GM20000 (cell line): ENCODE results near the gene ARF1.

Experiments
- DNase-seq: peaks from one replicate; pipeline ENCODE4 v3.0.0; 2012; ENCODE audit warnings: low spot score
- TF ChIP-seq, protein P1 (sequence below): IDR thresholded peaks from 2 replicates; pipeline ENCODE4 v1.5.1; 2012; ENCODE audit warnings: mild to moderate bottlenecking, control low read depth; ENCODE audit errors: extremely low read depth, missing control alignments

ARF1 gene

DNA sequence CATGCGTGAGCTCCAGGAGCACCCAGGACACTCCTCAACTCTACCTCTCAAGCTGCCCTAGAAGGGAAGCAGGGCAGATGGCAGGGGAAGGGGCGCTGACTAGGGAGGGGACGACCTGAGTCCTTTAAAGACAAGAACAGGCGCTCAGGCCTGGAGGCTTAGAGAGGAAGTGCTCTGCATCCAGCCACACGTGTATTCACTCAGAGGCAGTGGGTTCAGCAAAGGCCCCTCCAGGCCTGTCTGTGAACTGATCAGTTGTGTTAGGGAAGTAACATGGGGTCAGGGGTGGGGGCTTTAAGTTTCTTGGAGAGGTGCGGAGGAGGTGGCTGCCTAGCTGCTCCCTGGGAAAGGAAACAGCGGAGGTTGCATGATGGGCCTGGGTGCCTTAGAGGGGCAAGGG lies 37.1 kb upstream of the ARF1 start:
- DNase-seq, result no peak
- TF ChIP-seq, protein P1, sequence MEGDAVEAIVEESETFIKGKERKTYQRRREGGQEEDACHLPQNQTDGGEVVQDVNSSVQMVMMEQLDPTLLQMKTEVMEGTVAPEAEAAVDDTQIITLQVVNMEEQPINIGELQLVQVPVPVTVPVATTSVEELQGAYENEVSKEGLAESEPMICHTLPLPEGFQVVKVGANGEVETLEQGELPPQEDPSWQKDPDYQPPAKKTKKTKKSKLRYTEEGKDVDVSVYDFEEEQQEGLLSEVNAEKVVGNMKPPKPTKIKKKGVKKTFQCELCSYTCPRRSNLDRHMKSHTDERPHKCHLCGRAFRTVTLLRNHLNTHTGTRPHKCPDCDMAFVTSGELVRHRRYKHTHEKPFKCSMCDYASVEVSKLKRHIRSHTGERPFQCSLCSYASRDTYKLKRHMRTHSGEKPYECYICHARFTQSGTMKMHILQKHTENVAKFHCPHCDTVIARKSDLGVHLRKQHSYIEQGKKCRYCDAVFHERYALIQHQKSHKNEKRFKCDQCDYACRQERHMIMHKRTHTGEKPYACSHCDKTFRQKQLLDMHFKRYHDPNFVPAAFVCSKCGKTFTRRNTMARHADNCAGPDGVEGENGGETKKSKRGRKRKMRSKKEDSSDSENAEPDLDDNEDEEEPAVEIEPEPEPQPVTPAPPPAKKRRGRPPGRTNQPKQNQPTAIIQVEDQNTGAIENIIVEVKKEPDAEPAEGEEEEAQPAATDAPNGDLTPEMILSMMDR, result no peak

DNA sequence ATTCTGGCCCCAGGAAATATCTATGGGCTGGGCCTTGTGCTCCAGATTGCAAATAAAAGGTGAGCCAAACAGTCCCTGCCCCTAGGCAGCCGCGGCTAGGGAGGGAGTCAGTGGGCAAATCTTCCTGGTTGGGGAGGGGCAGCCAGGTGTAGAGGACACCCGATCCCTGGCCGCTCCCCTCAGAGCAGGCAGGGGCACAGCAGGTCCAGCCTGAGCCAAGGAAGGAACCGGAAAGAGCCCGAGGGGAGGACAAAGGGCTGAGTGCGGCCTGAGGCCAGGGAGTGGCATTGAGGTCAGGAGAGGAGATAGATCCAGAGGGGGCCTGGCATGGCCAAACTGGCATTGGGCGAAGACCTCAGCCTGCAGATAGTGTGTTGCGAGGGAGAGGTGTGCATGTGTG lies 36.6 kb upstream of the ARF1 start:
- TF ChIP-seq, protein P1, result no peak
- DNase-seq, result no peak

DNA sequence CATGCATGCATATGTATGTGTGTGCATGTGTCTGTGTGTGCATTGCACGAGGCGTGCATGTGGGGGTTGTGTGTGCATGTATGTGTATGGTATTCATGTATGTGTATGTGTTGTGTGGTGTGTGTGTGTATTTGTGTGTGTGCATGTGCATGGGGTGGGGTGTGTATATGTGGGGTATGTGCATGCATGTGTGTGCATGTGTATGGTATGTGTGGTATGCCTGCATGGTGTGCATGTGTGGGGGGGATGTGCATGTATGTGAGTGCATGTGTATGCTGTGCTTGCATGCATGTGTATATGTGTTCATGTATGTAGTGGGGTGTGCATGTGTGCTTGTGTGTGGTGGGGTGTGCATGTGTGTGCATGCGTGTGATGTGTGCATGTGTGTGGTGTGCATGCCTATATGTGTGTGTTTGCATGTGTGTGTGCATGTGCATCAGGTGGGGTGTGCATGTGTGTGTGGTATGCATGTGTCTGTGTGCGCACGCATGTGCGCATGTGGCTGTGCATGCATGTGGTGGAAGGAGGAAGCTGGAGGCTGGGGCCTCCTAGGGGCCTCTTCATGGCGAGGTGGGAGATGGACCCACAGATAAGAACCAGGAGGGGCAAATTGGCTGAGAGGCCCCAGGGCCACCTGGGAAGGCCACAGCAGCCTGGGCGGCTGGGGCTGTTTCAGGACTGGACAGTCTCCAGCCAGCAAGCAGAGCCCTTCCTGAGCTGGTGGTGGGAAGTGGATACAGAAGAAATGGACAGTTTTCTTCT lies 35.9 kb upstream of the ARF1 start:
- DNase-seq, result no peak
- TF ChIP-seq, protein P1, result no peak

DNA sequence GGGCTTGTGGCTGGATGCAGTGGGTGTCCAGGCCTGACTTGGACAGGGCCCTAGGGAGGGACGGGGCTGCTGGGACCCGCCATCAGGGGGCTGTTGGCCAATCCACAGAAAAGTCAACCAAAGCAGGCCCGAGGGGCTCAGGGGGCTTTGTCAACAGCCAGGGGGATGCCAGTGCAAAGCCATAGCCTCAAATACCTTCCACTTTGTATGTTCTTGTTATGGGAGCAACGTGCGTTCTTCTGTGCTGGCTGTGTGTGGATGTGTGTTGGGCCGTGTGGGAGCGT lies 35.4 kb upstream of the ARF1 start:
- DNase-seq, result no peak
- TF ChIP-seq, protein P1, result no peak

DNA sequence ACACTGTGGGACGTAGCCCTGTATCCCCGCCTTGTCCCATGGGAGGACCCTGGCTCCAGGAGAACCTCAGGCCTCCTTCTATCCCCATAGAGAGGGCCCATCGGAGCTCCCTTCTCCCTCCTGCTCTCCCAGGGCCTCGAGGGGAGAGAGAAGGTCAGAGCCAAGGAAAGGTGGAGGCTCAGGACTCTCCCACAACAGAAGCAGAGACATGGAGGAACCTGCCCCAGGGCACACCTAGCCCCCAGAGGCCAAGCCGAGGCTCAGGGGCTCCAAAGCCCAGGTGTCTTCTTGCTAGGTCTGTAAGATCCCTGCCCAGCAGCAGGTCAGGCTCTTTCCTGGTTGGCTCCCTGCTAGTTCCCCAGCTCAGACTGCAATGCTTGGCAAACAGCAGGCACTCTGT lies 34.4 kb upstream of the ARF1 start:
- TF ChIP-seq, protein P1, result no peak
- no peak for DNase-seq

DNA sequence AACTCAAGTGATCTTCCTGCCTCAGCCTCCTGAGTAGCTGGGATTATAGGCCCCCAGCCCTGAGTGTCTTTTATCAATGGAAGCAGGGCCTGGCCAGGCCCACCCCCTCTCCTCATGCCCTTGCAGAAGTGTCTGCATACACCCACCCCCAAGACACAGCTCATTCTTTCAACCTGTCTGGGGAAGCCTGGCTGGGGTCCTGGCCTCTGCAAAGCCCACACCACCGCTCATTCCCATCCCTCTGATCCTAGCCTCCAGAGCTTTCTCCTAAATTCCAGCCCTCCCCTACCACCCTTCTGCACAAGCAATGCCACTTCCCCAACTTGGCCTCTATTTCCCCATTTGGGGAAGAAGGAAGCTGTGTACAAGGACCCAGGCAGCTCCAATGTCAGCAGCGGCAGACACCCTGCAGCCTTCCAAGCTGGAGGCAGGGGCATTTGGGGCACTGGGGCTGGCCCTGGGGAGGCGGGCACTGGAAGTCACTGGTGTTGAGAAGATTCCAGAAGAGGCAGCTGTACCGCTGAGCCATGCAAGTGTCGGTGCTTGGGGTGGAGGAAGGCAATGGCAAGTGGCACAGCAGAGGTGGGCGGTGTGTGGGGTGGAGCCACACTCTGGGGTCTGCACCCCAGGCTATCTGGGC lies 33.7 kb upstream of the ARF1 start:
- TF ChIP-seq, protein P1, result no peak
- no peak for DNase-seq

DNA sequence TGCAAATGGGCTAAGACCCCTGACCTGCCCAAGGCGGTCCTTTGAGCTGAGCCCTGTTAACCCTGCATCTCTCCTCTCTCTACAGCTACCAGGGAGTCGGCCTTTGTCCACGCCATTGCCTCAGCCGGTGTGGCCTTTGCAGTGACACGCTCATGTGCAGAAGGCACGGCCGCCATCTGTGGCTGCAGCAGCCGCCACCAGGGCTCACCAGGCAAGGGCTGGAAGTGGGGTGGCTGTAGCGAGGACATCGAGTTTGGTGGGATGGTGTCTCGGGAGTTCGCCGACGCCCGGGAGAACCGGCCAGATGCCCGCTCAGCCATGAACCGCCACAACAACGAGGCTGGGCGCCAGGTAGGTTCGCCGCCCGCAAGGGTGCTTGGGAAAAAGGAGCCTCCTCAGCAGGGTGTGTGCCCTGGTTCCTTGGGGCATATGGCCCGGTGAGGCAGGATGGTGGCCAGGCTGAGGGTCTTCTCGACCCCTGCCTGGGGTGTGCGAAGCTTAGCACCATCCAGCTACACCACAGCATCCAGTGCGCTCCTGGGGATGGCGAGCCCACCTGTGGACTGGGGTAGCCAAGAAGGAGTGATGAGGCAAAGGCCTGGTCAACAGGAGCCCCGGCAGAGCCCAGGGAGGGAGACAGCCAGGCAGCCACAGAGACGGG lies 31.8 kb upstream of the ARF1 start:
- TF ChIP-seq, protein P1, result no peak
- DNase-seq, result no peak
